ENCODE data around the gene PRPF38A.

DNA sequence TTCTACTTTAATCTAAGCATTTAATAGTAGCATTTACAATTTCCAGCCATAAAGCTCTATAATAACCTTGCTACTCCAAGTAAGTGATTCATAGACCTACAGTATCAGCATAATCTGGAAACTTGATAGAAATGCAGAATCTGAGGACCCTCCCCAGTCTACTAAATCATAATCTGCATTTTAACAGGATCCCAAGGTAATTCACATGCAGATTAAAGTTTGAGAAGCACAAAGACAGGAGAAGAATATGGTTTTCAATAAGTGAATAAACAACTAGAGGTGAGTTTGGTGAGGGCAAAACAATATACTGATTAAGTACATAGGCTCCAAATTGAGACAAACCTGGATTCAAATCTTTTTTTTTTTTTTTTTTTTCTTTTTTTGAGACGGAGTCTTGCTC is 57.4 kb downstream of the PRPF38A start:
- TF ChIP-seq, protein P1, sequence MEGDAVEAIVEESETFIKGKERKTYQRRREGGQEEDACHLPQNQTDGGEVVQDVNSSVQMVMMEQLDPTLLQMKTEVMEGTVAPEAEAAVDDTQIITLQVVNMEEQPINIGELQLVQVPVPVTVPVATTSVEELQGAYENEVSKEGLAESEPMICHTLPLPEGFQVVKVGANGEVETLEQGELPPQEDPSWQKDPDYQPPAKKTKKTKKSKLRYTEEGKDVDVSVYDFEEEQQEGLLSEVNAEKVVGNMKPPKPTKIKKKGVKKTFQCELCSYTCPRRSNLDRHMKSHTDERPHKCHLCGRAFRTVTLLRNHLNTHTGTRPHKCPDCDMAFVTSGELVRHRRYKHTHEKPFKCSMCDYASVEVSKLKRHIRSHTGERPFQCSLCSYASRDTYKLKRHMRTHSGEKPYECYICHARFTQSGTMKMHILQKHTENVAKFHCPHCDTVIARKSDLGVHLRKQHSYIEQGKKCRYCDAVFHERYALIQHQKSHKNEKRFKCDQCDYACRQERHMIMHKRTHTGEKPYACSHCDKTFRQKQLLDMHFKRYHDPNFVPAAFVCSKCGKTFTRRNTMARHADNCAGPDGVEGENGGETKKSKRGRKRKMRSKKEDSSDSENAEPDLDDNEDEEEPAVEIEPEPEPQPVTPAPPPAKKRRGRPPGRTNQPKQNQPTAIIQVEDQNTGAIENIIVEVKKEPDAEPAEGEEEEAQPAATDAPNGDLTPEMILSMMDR (IDR thresholded peaks at IDR 0.05): no peak
- TF ChIP-seq EP300 (IDR thresholded peaks at IDR 0.05): no peak

Data from upper lobe of left lung (tissue), 4 donors.